AG08395 (cell line): ENCODE measurements around the gene UBASH3A.

Source experiments
- DNase-seq: peaks from one replicate; pipeline ENCODE4 v3.0.0; 2012; ENCODE audit warnings: mixed read lengths, low spot score

Gene UBASH3A

GRCh38 chr21:42374457-42374856 lies 29.2 kb upstream of the UBASH3A start:
- DNase-seq = no peak

GRCh38 chr21:42374864-42375499 lies 28.7 kb upstream of the UBASH3A start:
- DNase-seq = no peak

GRCh38 chr21:42375506-42375905 lies 28.2 kb upstream of the UBASH3A start:
- no peak for DNase-seq

GRCh38 chr21:42375966-42376337 lies 27.8 kb upstream of the UBASH3A start:
- DNase-seq = no peak

- DNase-seq = no peak
Measured at GRCh38 chr21:42376338-42376982, 27.2 kb upstream of the UBASH3A start.

GRCh38 chr21:42377211-42377950 lies 26.3 kb upstream of the UBASH3A start:
- no peak for DNase-seq

- no peak for DNase-seq
Measured at GRCh38 chr21:42377951-42378340, 25.8 kb upstream of the UBASH3A start.

GRCh38 chr21:42378418-42378817 lies 25.3 kb upstream of the UBASH3A start:
- DNase-seq = no peak

- no peak for DNase-seq
Measured at GRCh38 chr21:42379426-42380215, 24.1 kb upstream of the UBASH3A start.

- peak; percentile 30 for DNase-seq
Measured at GRCh38 chr21:42381347-42381984, 22.2 kb upstream of the UBASH3A start.

- DNase-seq = no peak
Measured at GRCh38 chr21:42382915-42383314, 20.8 kb upstream of the UBASH3A start.

- DNase-seq = no peak
Measured at GRCh38 chr21:42383331-42383730, 20.4 kb upstream of the UBASH3A start.

GRCh38 chr21:42384156-42384945 lies 19.4 kb upstream of the UBASH3A start:
- DNase-seq = no peak

- DNase-seq = no peak
Measured at GRCh38 chr21:42384989-42385388, 18.7 kb upstream of the UBASH3A start.

GRCh38 chr21:42385619-42386018 lies 18.1 kb upstream of the UBASH3A start:
- DNase-seq = no peak

GRCh38 chr21:42386034-42386591 lies 17.6 kb upstream of the UBASH3A start:
- no peak for DNase-seq

- DNase-seq = no peak
Measured at GRCh38 chr21:42387164-42387563, 16.5 kb upstream of the UBASH3A start.

- DNase-seq = no peak
Measured at GRCh38 chr21:42387843-42388340, 15.8 kb upstream of the UBASH3A start.

- DNase-seq = no peak
Measured at GRCh38 chr21:42388740-42389448, 14.8 kb upstream of the UBASH3A start.

GRCh38 chr21:42389449-42389835 lies 14.3 kb upstream of the UBASH3A start:
- no peak for DNase-seq
